Middle frontal gyrus (tissue), 1 donor: ENCODE measurements around the gene FAF2.
"Not testable (repeated sequence)": the region's sequence is repeated elsewhere in the genome, so short reads cannot be mapped to it uniquely, and the experiment has no call there.

Experiments used
- DNase-seq: peaks from one replicate; pipeline ENCODE4 v3.0.0-alpha.2; 2015; ENCODE audit warnings: low spot score; ENCODE audit errors: extremely low spot score

The FAF2 gene

DNA sequence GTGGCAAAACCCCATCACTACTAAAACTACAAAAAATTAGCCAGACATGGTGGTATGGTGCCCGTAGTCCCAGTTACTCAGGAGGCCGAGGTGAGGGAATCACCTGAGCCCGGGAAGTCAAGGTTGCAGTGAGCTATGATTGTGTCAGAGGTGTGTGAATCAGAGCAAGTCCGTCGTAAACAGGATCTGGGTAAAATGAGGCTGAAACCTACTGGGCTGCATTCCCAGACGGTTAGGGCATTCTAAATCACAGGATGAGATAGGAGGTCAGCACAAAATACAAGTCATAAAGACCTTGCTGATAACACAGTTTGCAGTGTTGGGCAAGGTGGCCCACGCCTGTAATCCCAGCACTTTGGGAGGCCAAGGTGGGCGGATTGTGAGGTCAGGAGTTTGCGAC is 29.9 kb upstream of the FAF2 start:
- no peak for DNase-seq

DNA sequence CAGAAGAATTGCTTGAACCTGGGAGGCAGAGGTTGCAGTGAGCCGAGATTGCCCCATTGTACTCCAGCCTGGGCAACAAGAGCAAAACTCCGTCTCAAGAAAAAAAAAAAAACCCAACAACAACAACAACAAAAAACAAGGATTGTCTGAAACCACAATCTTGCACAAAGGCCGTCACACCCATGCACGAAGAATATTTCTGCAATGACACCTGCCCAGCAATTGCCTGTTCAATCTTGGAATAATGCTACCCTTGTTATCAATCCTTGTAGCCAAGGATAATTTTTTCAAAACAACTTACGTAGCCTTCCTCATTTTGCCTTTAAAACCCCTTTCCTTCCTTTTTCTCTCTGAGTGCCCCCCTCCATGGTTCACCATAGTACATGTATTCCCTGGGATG is 28.1 kb upstream of the FAF2 start:
- DNase-seq = no peak

- DNase-seq = no peak
These were observed 27.1 kb upstream of the FAF2 start for GRCh38 chr5:176420972-176421544.

GRCh38 chr5:176424181-176424580 is 24.0 kb upstream of the FAF2 start:
- DNase-seq = no peak

GRCh38 chr5:176425138-176425537 is 23.0 kb upstream of the FAF2 start:
- no peak for DNase-seq

GRCh38 chr5:176425791-176426190 is 22.4 kb upstream of the FAF2 start:
- no peak for DNase-seq

- DNase-seq = no peak
These were observed 21.3 kb upstream of the FAF2 start for GRCh38 chr5:176426876-176427275.

- DNase-seq = no peak
These were observed 20.2 kb upstream of the FAF2 start for GRCh38 chr5:176427971-176428370.

DNA sequence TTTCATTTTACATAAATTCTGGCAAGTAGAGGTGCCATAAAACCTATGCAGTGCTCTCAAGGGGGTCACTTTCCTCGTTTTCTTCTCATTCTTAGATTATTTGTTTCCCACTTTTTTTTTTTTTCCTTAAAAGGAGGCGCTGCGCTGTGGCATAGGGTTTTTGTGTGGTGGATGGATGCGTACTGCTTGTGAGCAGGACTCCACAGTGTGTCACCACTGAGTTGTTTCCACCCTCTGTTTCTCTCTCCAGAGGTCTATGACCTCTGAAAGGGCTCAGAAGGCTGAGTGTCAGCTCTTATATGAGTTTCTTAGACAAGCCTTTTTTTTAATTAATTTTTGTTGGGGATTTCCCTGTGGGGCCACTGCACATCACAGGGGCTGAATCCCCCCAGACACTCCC is 18.2 kb upstream of the FAF2 start:
- DNase-seq = no peak

- DNase-seq = no peak
These were observed 15.5 kb upstream of the FAF2 start for GRCh38 chr5:176432707-176433106.

DNA sequence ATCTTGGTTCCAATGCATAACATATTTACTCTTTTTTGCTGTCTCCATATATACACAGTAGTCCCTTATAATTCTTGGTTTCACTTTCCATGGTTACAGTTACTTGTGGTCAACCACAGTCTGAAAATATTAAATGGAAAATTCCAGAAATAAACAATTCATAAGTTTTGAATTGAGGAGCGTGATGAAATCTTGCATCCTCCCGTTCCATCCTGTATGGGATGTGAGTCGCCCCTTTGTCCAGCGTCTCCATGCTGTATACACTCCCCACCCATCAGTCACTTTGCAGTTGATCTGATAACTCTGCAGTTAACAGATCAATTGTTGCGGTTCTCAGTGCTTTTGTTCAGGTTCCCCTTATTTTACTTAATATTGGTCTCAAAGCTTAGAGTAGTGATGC is 11.5 kb upstream of the FAF2 start:
- DNase-seq = no peak

GRCh38 chr5:176438959-176439757 is 9.0 kb upstream of the FAF2 start:
- no peak for DNase-seq

DNA sequence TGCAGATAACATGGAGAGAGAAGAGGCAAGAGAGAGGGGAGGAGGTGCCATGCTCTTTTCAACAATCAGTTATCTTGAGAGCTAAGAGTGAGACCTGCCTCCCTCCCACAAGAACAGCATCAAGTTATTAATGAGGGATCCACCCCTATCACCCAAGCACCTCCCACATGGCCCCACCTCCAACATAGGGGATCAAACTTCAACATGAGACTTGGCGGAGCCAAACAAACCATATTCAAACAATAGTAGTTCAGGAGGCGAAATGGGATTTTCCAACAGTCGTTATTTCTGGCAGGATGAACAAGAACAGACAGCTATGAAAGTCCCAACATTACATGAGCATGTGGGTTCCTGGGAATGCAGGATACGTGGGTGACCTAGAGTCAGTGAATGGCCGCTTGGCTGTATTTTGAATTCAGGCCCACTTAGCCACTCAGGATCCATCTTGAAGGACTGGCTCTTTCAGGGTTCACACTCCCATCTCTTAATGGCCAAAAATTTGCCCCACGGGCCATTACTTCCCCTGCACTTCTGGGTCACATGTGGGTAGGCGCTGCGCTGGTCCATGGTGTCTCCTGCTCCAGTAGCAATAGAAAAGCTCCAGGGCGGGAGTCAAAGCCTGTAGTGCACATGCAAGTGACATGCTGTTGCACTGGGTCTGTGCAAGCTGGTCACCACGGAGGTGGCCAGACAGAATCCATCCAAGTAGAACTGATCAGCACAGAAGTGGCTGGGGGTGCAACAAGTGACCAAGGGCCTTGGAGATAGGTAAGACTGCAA is 7.1 kb upstream of the FAF2 start:
- no peak for DNase-seq

DNA sequence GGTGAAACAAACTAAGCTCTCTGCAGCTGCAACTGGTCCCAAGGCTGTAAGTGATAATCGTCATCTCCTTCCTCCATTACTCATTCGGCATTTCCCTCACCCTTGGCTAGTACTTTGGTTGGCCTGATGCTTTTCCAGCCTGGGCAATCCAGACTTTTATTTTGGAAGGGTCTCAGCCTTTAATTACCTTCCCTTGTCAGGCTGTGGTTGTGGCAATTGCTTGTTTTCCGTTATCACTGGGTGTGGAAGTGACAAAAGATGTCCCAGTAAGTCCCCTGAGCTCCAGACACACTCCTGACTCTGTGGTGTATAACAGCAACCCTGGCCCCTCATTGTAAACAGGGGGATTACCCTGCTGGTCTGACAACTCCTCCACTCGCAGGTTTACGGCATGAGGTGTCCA is 6.3 kb upstream of the FAF2 start:
- DNase-seq = no peak

DNA sequence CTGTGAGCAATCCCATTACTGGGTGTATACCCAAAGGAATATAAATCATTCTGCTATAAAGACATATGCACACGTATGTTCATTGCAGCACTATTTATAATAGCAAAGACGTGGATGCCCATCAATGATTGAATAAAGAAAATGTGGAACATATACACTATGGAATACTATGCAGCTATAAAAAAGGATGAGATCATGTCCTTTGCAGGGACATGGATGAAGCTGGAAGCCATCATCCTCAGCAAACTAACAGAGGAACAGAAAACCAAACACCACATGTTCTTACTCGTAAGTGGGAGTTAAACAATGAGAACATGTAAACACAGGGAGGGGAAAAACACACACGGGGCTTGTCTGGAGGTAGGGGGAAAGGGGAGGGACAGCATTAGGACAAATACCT is 5.3 kb upstream of the FAF2 start:
- DNase-seq = not testable (repeated sequence)

DNA sequence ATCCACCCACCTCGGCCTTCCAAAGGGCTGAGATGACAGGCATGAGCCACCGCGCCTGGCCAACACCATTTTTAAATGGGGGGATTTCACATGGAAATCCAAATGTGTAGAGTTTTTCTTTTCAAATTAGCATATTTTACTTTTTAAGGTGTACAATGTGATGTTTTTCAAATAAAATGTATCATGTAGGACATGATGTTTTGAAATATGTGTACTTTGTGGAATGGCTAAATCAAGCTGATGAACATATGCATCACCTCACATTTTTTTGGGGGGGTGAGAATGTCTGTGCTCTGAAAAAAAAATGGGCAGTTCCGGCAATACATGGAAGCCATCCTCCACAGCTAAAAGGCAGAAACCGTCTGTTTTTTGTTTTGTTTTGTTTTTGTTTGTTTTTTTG is 3.4 kb upstream of the FAF2 start:
- DNase-seq = no peak

GRCh38 chr5:176446028-176446665 is 2.0 kb upstream of the FAF2 start:
- no peak for DNase-seq

DNA sequence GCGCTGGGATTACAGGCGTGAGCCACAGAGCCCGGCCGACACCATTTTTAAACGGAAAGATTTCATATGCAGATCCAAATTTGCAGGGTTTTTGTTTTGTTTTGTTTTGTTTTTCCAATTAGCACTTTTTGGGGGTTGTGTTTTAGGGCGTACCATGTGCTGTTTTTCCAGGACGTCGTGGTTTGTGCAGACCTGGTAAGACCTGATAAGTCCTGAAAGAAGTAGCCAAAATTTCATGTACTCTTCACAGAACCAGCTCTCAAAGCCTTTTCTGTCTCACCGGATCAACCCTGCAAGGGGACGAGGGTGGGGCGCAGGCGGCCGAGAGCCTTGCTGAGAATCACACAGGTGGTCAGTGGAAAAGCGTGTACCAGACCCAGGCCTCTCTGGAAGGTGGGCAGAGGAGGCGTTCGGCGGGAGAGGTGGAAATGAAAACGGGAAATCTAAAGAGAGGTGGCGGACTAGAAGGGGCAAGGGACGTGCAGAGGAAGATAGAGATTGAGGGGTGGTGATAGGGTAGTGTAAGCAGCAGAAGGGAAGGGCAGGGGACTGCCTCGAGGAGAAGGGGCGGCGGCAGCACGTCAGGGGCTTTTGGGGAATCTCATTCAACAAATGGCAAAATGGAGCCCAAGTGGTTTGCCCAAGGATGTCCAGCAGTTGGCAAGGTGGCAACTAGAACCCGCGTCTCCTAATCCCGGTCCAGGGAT is 1.1 kb upstream of the FAF2 start:
- no peak for DNase-seq

- DNase-seq = no peak
These were observed 601 bp upstream of the FAF2 start for GRCh38 chr5:176447591-176447977.

DNA sequence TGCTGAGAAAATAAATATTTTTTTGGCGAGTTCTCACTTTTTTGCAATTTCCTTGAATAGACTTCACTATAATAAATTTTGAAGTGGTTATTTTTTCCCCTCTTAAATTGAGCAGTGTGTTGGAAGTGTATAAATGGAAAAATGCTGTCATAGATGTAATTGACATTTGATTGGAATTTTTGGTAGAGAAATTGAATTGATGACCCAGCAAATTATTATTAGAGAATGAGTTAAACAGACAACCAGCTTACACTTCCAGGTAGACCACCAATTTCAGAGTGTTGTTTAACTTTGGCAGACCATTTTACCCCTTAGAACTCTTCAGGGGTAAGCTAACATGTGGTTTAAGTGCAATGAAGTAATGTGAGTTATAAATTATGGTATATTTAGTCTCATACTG is 1.9 kb downstream of the FAF2 start:
- DNase-seq = no peak

- DNase-seq = no peak
These were observed 6.7 kb downstream of the FAF2 start for GRCh38 chr5:176454724-176455394.
